DOHH2 (cell line): Measurements from ENCODE around the gene GLB1L2.
"Not testable (repeated sequence)": the region's sequence is repeated elsewhere in the genome, so short reads cannot be mapped to it uniquely, and the experiment has no call there.

Source experiments
- EZH2phosphoT487 ChIP-seq: fragments of 200-600 bp; sonication (generic); IDR thresholded peaks from 2 replicates; pipeline ENCODE4 v1.6.1; 2017; ENCODE audit warnings: borderline replicate concordance, mild to moderate bottlenecking, antibody characterized with exemption, low read length, moderate library complexity, mixed read lengths
- TF ChIP-seq, protein P1 (sequence below): fragments of 200-600 bp; sonication (generic); IDR thresholded peaks from one replicate; pipeline ENCODE4 v1.5.1; 2014; ENCODE audit warnings: antibody characterized with exemption, mild to moderate bottlenecking, low read depth, low read length; ENCODE audit not compliant: poor library complexity, severe bottlenecking

DNA sequence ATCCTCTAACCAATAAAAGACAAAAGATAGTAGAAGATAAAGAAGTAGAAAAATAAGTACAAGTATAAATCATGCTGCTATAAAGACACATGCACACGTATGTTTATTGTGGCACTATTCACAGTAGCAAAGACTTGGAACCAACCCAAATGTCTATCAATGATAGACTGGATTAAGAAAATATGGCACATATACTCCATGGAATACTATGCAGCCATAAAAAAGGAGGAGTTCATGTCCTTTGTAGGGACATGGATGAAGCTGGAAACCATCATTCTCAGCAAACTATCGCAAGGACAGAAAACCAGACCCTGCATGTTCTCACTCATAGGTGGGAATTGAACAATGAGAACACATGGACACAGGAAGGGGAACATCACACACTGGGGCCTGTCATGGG lies 10.4 kb upstream of the GLB1L2 start:
- TF ChIP-seq, protein P1, sequence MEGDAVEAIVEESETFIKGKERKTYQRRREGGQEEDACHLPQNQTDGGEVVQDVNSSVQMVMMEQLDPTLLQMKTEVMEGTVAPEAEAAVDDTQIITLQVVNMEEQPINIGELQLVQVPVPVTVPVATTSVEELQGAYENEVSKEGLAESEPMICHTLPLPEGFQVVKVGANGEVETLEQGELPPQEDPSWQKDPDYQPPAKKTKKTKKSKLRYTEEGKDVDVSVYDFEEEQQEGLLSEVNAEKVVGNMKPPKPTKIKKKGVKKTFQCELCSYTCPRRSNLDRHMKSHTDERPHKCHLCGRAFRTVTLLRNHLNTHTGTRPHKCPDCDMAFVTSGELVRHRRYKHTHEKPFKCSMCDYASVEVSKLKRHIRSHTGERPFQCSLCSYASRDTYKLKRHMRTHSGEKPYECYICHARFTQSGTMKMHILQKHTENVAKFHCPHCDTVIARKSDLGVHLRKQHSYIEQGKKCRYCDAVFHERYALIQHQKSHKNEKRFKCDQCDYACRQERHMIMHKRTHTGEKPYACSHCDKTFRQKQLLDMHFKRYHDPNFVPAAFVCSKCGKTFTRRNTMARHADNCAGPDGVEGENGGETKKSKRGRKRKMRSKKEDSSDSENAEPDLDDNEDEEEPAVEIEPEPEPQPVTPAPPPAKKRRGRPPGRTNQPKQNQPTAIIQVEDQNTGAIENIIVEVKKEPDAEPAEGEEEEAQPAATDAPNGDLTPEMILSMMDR, result not testable (repeated sequence)
- TF ChIP-seq EZH2phosphoT487, result not testable (repeated sequence)
